ENCODE data around the gene SIRPG. TPM values are rescaled to one million over a fixed set of nuclear protein-coding genes. Genes with fewer than 3 reads are reported as not detected.

The SIRPG gene
- total and polyA plus RNA-seq, 10 of the 15 experiments (the other 5 are each of a cell fraction or from before 2014, with no cell fraction given) = 1.1 to 13.0 (median 4.1) TPM

- 23% methylated on average over 1 of the region's 1 CpG for WGBS (ENCODE audit: insufficient coverage, insufficient replicate concordance, low lambda C conversion rate, missing lambda C conversion rate)
These were observed 5.5 kb downstream of the SIRPG start for GRCh38 chr20:1652104-1652503.

More at GRCh38 chr20:1652104-1652503, 5.5 kb downstream of the SIRPG start:
- H3K36me3 ChIP-seq (ENCODE audit: control insufficient read depth in 2 of 2, insufficient read depth in 2 of 2, low read length in 1 of 2) = no peaks in the 10 kb centered on the region
- no TSS peak for BruUV-seq (replicated peaks)
- DNase-seq (ENCODE audit: low read depth, low spot score) (no peak), ATAC-seq (no peak; the same call in 2 of the 3 replicates), FAIRE-seq (no peak)
- no peaks in the 10 kb centered on the region; a peak in 1 of 4 replicates for H3K27me3 ChIP-seq (replicated peaks in 1 of 2; ENCODE audit: control insufficient read depth in 2 of 2, insufficient read depth in 2 of 2, low read length in 1 of 2)
- H3K27ac ChIP-seq (ENCODE audit: control insufficient read depth, insufficient read depth) = no peak overlapping the region
- POLR2A ChIA-PET = no interaction called here
- peaks cover 1% of the 10 kb centered on the region; the same call in 2 of the 3 replicates for H3K9me3 ChIP-seq (replicated peaks; ENCODE audit: control insufficient read depth, insufficient read depth, low read length)
- CTCF ChIA-PET = no interaction called here
- H3K4me2 ChIP-seq (ENCODE audit: control insufficient read depth, insufficient read depth) = no peak overlapping the region
- in situ Hi-C loops (cut with MboI) = no loop called here
- no peaks in the 10 kb centered on the region for H4K20me1 ChIP-seq (ENCODE audit: control insufficient read depth, insufficient read depth)
- no peak overlapping the region for H3K4me3 ChIP-seq
- SMC1A ChIA-PET (ENCODE audit: uncharacterized antibody, unreplicated experiment) = interaction anchor here (1.5 kb wide), 1 partner anchor 70 kb away, joined by 4 read pairs; no protein-coding TSS in a partner anchor
- no peaks in the 10 kb centered on the region; the same call in 1 of the 2 replicates for H3K4me1 ChIP-seq (ENCODE audit: control insufficient read depth, insufficient read depth, low read length)
- intact Hi-C loops (cut with micrococcal nuclease; ENCODE audit: unreplicated experiment) = no loop called here
- no peak overlapping the region for H3K9ac ChIP-seq (ENCODE audit: control insufficient read depth, insufficient read depth, low read length)
- no peaks in the 10 kb centered on the region for H3K79me2 ChIP-seq (ENCODE audit: control insufficient read depth, insufficient read depth, low read length)
- TF ChIP-seq JUNB (IDR thresholded peaks at IDR 0.05) = no peak
- no peak for TF ChIP-seq ZBED1 (IDR thresholded peaks at IDR 0.05; ENCODE audit: borderline replicate concordance)
- no peak for TF ChIP-seq GABPA (IDR thresholded peaks at IDR 0.05; ENCODE audit: low read depth)
- TF ChIP-seq ATF2 (IDR thresholded peaks at IDR 0.05; ENCODE audit: low read length) = no peak
- TF ChIP-seq CBFB (IDR thresholded peaks at IDR 0.05; ENCODE audit: low read depth) = no peak
- peak; percentile 37; the same call in 1 of the 2 replicates for TF ChIP-seq RUNX3 (IDR thresholded peaks at IDR 0.05; ENCODE audit: low read length)
- no peak for TF ChIP-seq CUX1 (IDR thresholded peaks at IDR 0.05; ENCODE audit: insufficient replicate concordance, low read depth, low read length)
- no peak for TF ChIP-seq KAT2A (conservative IDR thresholded peaks at IDR 0.05; ENCODE audit: control insufficient read depth, low read depth, low read length)
- RAD21 ChIA-PET (ENCODE audit: unreplicated experiment) = interaction anchor here (1.1 kb wide), 1 partner anchor 32 kb away, joined by 3 read pairs; the partner anchor contains the start of gene SIRPB1
- H2AFZ ChIP-seq (ENCODE audit: control insufficient read depth, low read depth, low read length) = no peak overlapping the region

All from GM12878 (cell line).